ENCODE data around the gene LRRC37A.
"Not testable (repeated sequence)": the region's sequence is repeated elsewhere in the genome, so short reads cannot be mapped to it uniquely, and the experiment has no call there.

DNA sequence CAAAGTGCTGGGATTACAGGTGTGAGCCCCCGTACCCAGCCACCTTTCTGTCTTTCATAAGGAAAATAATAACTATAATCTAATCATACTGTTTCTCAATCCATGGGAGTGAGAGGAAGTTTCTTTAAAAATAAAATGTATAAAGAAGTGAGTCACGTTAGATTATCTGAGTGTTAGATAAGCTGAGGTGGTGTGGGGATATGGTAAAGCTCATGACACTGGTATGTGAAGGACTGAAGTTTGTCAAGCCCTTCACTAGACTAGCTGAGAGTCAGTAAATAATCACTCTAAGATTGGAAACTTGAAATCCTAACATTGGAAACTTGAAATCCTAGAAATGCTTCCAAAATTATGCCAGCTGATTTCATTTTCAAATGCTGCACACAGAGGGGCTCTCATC lies 9.4 kb upstream of the LRRC37A start:
- TF ChIP-seq POLR2A (IDR thresholded peaks at IDR 0.05) = not testable (repeated sequence)
- TF ChIP-seq, protein P1, sequence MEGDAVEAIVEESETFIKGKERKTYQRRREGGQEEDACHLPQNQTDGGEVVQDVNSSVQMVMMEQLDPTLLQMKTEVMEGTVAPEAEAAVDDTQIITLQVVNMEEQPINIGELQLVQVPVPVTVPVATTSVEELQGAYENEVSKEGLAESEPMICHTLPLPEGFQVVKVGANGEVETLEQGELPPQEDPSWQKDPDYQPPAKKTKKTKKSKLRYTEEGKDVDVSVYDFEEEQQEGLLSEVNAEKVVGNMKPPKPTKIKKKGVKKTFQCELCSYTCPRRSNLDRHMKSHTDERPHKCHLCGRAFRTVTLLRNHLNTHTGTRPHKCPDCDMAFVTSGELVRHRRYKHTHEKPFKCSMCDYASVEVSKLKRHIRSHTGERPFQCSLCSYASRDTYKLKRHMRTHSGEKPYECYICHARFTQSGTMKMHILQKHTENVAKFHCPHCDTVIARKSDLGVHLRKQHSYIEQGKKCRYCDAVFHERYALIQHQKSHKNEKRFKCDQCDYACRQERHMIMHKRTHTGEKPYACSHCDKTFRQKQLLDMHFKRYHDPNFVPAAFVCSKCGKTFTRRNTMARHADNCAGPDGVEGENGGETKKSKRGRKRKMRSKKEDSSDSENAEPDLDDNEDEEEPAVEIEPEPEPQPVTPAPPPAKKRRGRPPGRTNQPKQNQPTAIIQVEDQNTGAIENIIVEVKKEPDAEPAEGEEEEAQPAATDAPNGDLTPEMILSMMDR (IDR thresholded peaks at IDR 0.05) = not testable (repeated sequence)

Data from adrenal gland (tissue), 5 donors.